Stomach (tissue), 4 donors: ENCODE data around the gene HAND2.

Experiments used
- CTCF ChIP-seq, 7 experiments: fragments of 450-650 bp in 4 of 7; fragments of 200-600 bp in 3 of 7; sonication (generic) in 3 of 7; IDR thresholded peaks; one replicate each; pipeline ENCODE4 v1.5.1; 2016 to 2019; ENCODE audit warnings: antibody characterized with exemption in 7 of 7, control low read depth in 2 of 7, mild to moderate bottlenecking in 1 of 7
- EP300 ChIP-seq: sonication (generic); formaldehyde crosslinking; IDR thresholded peaks from one replicate; pipeline ENCODE4 v1.6.1; 2017; ENCODE audit warnings: antibody characterized with exemption
- POLR2A ChIP-seq, 4 donors: fragments of 450-650 bp; IDR thresholded peaks; one replicate each; pipeline ENCODE4 v1.6.1; 2016; ENCODE audit warnings: antibody characterized with exemption in 4 of 4, control low read depth in 2 of 4, mild to moderate bottlenecking in 1 of 4, moderate library complexity in 1 of 4
- POLR2AphosphoS5 ChIP-seq, 3 donors: sonication (generic); formaldehyde crosslinking; IDR thresholded peaks; one replicate each; pipeline ENCODE4 v1.6.1; 2016; ENCODE audit warnings: antibody characterized with exemption in 3 of 3

GRCh38 chr4:173543266-173543665, 13.2 kb upstream of the HAND2 start:
- TF ChIP-seq CTCF (IDR thresholded peaks at IDR 0.05) (no peak), EP300 (no peak), POLR2A (IDR thresholded peaks at IDR 0.05) (no peak), POLR2AphosphoS5 (IDR thresholded peaks at IDR 0.05) (no peak)
